ENCODE data around the gene ARMH3.

DNA sequence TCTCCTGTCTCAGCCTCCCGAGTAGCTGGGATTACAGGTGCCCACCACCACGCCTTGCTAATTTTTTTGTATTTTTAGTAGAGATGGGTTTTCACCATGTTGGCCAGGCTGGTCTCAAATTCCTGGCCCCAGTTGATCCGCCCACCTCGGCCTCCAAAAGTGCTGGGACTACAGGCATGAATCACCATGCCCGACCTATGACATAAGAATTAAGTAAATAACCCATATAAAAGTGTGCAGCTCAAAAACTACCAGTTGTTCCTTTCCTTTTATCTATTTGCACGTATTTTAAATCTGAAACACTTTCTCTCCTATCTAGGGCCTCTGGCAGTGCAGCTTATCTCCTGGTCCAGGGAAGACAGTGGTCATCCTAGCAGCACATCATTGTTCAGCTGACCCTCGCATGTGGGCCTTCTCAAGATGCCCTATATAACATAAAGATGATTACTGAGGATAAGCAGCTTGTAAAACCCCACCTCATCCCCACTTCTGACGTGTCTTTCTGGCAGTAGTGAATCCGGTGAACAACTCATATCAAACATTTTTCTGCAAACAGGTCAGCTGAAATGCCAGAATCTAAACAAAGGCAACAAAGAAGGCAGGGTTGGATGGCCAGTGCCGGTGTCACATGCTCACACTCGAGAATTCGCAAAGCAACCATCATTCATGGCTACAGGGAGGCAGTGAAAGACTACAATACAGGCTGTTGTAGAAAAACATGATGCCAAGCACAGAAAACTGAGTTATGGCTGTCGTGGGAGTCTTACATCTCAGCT lies 176.3 kb downstream of the ARMH3 start:
- TF ChIP-seq CTCF (IDR thresholded peaks at IDR 0.05 in 4 of 5, conservative IDR thresholded peaks at IDR 0.05 in 1 of 5) = no peak
- no peak for TF ChIP-seq POLR2A (IDR thresholded peaks at IDR 0.05)

Measured in gastrocnemius medialis (tissue), 4 donors.